GM20431 (cell line): ENCODE results near the gene DCDC2B.

ENCODE experiments used
- in situ Hi-C: fragments of 300-500 bp; cut with MseI, MboI; formaldehyde crosslinking; loops from one replicate; pipeline ENCODE4 v1.15.0; 2020; ENCODE audit warnings: low sequenced_read_pairs; ENCODE audit not compliant: unreplicated experiment

Gene DCDC2B

DNA sequence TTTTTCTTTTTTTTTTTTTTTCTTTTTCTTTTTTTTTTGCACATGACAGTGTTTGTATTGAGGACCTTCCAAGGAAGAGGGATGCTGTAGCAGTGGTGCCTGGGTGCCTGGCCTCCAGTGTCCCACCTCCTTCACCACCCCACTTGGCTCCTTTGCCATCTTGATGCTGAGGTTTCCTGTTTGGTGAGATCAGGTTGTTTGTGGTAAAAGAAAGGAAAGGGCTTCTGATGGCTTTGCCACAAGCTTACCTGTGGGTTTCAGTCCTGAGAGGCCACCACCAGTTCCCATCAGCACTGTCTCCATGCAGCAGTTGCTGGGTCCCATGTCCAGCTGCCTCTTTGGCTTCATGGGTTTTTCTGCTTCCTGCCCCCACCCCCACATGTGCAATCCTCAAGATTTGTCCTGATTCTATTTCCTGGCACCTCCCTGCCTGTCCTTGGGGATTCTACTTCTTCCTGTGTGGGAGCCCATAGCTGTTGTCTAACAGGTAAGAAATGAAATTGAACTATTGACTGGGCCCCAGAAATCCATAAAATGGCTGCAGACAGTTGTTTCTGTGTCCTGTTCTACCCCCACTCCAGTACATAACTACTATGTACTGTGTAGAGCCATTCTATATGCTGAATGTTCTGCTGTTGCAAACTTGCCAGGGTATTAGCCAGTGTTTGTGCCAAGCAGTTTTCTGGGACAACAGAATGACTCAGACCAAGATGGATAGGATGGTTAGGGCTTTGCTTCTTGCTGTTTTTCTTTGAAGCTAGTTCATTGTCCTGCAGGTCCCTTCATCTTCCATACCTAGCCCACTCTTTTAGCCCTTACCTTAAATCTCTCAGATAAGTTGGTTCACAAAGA, 12.7 kb upstream of the DCDC2B start:
- in situ Hi-C loops, result no loop called here

DNA sequence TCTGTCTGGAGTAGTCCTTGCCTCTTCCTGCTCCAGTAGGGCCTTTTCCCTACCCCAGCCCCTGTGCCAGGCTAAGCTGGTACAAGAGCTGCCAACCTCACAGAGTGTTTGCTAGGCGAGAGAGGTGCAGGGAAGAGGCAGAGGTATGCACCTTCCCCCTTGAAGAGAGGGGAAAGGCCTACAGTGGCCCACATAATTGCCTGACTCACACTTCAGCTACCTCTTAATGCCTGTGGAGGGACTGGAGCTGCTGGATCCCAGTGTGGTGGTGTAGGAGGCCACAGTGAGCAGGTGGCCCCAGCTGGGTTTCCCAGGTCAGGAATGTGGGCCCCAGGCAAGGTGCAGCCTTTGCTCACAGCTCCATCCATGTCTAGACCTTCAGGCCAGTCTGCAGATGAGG, 11.8 kb upstream of the DCDC2B start:
- in situ Hi-C loops, result no loop called here

DNA sequence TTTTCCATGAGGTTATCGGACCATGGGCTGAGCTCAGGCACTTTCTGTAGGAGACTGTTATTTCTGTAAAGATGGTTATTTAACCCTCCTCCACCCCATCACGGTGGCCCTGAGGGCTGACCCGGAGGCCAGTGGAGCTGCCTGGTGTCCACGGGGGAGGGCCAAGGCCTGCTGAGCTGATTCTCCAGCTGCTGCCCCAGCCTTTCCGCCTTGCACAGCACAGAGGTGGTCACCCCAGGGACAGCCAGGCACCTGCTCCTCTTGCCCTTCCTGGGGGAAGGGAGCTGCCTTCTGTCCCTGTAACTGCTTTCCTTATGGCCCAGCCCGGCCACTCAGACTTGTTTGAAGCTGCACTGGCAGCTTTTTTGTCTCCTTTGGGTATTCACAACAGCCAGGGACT, 11.1 kb upstream of the DCDC2B start:
- in situ Hi-C loops, result no loop called here

DNA sequence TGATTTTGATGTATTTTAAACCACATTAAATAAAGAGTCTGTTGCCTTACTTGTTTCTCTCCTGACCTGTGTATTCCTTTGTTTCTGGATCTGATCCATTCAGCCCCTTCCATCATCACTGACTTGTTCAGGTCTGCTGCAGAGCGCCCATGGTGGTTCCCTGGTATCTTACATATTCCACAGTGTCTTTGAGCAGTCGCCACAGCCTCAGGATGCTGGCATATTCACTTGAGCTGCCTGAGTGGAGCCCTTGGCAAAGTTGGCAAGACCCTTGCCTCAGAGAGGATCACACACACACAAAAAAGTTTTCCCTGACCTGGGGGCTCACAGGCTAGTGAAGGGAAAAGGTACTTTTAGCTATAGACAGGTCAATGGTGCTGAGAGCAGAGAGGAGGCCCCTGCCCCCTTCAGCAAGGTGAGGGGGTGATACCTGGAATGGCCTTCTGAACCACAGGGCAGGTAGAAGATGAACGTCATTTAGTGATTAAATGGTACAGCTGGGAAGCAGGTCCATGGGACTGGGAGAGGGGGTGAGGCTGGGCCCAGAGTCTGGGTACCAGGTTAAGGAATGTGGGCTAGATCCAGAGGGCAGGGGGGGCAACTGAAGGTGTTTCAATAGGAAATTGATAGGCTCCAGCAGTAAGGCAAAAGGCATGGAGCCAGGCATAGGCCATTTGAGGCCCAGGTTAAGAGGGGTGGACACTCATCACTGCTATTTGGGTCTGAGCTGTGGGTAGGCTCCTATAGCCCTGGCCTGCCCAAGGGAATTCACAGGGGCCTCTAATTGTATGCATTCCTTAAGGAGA, 10.4 kb upstream of the DCDC2B start:
- in situ Hi-C loops, result no loop called here

DNA sequence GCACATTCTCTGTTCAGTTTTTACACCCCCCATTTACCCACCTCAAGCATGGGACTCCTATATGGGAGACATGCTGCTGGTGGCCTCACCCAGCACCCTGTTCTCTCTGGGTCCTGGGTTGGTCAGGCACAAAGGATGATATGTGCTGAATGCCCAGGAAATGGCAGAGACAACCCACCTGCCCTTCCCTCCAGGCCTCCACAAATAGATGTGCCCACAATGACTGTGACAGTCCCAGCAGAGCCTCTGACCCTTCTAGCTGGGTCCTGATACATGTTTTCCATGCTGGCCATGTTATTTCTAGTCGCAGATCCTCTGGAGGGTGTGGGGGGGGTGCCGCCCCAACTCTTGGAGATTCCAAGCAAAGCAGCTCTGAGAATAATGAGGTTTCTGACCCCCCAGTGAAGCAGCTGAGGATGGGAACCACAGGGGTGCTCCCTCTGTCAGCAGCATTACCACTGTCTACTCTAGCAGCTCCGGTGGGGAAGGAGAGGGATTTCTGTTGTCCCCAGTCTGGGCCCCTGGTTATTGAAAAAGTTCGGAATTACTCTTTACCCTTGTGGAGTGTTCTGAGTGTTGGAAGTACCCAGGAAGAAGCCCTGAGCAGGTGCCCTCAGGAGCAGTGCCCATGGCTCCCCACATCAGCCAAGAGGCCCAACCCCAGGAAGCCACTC, 9.7 kb upstream of the DCDC2B start:
- in situ Hi-C loops, result no loop called here

DNA sequence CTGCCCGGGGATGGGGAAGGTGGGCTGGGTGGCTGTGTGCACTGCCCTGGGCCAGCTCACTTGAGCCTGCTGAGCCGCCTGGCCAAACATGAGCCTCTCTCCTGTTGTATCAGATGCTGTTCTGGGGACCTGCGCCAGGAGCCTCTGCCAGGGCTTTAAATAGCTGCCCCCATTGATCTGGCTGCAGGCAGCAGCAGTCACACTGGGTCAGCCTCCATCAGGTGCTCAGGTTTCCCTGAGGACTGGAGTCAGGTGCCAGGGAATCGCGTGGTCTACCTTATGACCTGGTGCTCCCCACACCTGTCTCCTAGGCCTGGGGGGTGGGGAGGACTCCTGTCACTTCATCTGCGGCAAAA, 9.2 kb upstream of the DCDC2B start:
- in situ Hi-C loops, result no loop called here

DNA sequence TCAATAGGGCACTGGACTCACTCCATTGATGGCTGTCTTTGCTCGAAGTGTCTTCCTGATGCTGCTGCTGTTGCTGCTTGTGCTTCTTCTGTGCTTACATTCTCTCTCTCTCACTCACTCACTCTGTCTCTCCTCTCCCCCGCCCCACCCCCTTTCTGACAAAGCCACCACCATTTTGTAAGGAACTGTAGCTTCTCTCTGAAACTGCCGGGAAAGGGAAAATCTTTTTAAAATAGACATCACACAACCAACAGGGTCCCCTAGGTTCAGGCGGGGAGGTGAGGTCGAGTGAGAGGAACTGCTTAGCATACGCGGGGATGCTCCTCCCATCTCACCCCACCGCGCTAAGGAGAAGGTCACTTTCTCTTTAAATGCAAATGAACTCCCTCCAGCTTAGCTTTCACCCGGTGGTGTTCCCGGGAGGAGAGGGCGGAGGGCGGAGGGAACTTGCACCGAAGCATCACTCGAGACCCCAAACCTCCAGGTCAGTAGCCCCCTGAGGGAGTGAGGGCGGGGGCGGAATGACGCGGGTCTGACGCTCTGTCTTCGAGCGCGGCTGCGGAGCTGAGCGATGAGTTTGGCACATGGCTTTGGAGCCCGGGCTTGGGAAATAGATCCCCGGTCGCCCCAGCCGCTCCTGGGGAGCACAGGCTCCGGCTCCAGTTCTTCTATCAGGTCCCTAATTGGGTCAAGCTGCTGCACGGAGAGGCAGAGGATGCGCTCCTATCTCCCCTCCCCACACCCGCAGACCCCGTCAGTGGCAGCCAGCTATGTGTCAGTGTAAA, 8.5 kb upstream of the DCDC2B start, which contains the start of gene CCDC28B:
TSS of gene CCDC28B (plus strand) at position 370 of the 785 bp plus-strand sequence. CDS start 1,341 bp downstream, outside the sequence.
- in situ Hi-C loops, result no loop called here

DNA sequence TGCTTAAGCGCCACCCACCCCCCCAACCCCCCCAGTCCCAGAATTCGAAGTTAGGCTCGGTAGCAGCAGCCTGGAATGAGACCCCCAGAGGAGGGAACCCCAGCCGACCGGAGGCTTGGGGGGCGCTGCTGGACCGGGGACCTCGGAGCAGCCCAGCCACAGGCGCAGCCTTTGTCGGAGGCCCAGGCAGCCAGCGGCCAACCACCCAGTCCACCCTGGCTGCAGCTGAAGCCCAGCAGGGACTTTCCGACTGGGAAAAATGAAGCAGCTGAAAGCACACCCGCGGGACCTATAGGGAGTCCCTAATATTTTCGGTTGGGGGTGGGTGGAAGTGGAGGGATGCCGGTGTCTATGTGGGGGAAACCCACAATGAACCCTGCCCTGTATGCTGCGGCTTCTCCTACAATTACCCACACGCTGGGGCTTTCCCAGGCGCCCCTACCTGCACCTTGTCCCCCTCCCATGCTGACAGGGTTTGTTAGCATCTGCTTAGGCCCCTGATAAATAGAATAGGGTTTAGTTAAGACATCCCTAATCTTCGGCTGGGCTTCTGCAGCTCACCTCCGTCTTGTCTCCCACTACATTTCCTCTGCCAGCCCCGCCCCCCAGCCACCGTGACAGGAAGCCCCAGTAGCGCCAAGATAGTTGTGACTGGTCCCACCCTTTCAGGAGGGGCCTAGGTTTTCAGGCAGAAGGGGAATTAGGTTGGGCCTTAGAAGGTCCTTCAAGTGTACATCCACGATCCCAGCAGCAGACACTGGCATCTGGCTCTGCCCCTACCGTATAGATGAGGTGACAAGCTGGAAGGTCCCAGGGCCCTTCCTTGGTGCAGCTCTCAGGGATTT, 7.7 kb upstream of the DCDC2B start:
- in situ Hi-C loops, result no loop called here

DNA sequence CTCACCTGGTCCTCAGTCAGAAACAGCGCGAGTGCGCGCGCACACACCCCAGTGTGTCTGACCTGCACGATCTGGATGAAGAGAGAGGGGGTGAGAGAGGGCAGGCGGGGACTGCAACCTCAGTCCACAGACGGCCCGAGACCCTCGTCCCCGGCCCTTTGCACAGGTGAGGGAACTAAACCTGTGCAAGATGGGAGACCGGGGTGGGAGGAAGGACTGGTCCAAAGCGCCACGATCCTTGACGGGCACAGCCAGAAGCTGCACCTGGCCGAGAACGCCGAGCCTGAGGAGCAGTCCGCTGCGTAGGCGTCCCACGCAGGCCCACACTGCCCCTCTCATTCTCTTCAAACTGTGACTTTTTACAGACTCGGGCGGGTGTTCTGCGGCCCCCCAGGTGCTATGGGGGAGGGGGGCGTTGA, 3.9 kb upstream of the DCDC2B start:
- in situ Hi-C loops, result no loop called here

DNA sequence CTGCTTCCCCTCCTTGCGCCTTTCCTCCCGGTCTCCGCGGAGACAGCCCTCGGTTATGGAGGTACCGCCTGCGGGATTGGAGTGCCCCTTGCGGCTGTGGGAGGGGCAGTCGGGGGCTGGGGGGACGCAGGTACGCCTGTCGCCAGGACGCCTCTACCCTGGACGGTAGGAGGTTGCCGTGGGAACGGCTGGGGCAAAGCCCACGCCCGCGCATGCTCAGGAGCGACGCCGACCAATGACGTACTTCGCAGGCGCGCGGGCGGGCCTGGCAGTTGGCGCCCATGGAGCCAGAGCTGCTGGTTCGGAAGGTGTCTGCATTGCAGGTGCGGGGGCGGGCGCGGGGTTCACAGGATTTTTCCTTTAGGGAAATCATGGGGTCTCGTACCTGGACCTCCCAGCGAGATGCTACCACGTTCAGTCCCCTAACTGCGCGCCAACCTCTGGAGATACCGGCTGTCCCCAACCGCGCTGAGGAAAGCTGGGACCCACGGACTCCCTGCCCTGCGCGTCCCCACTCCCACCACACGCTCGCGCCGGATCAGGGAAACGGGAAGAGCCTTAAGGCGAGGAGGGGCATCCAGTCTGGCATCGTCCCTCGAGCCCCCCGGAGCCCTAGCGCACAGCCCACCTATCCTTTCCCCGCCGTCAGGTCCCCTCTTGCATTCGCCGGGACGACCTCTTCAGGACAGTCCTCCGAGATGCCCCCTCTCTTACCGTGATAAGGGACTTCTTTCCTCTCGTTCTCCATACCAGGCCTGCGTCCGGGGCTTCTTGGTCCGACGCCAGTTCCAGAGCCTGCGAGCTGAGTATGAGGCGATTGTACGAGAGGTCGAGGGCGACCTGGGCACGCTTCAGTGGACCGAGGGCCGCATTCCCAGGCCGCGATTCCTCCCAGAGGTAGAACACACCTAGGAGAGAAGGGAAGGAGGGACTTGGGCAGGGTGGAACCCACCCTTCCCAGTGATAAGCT, 3.2 kb upstream of the DCDC2B start, which contains the start of gene IQCC:
TSS of gene IQCC (plus strand) at position 271 of the 970 bp plus-strand sequence. CDS start at position 282, 11 bp downstream.
- in situ Hi-C loops, result no loop called here

DNA sequence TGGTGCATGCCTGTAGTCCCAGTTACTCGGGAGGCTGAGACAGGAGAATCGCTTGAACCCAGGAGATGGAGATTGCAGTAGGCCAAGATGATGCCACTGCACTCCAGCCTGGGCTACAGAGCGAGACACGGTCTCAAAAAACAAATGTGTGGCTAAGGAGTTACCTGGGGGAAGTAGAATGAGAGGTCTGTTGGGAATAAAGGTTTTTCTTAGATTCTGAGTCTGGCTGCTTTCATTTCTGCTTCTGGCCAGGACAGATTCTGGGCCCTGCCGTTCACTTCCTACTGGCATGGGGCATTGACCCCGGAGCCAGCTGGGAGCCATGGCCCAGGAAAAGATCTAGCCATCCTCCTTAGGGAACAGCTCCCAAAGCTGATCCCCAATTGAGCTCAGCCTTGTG, 420 bp upstream of the DCDC2B start:
- in situ Hi-C loops, result no loop called here

DNA sequence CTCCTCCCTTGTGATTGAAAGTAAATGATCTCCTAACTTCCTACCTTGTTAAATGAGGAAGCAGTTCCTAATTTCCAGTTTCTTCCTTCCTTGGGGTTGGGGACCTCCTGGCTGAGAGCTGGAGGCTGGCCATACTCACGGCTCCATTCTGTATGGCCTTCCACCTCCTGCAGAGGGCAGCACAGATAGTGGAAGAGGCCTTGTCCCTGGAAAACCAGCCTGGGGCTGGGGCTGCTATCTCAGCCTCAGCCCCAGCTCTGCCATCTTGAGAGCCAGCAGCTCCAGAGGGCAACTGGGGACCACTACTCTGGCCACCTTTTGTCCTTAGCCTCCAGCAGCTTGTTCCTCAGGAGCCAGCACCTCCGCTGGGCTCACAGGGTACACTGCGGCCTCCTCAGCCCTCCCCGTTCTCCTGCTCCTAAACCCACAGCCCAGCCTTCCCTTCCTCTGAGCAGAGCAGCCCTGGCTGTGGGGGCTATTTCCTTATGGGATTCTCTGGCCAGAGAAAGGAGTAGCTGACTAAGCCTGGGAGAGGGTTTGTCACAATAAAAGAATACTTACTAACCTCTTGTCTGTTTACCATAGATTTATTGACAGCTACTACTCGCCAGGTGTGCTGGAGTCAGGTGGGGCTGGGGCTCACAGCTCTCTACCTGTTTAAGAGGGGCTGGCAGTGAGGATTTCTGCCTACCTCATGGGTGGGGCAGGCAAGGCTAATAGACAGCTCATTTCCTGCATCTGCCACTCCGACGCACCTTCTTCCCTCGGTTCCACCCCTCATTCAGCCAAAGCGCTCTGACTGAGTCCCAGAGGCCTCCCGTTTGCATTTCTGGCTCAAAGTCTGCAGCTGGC, 7.0 kb downstream of the DCDC2B start:
- in situ Hi-C loops, result loop anchor here (10.0 kb wide), 1 partner anchor 199 kb away; no protein-coding TSS in a partner anchor

DNA sequence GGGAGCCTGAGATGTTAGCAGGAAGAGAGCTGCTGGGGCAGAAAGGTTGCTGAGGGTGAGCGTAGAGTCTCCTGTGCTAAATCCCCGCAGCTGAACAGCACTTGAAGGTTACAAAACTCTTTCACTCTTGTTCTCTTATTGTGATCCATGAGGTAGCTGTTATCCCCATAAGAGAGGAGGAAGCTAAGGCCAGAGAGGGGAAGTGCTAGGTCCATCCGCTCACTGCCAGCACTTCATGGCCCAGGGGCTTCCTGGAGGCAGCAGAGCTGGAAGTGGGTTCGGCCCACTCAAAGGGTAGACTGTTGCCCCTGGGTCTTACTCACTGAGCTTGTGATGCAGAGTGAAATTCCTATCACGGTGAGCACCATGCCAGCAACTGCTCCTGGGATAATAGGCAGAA, 7.7 kb downstream of the DCDC2B start:
- in situ Hi-C loops, result loop anchor here (10.0 kb wide), 1 partner anchor 198 kb away; no protein-coding TSS in a partner anchor

DNA sequence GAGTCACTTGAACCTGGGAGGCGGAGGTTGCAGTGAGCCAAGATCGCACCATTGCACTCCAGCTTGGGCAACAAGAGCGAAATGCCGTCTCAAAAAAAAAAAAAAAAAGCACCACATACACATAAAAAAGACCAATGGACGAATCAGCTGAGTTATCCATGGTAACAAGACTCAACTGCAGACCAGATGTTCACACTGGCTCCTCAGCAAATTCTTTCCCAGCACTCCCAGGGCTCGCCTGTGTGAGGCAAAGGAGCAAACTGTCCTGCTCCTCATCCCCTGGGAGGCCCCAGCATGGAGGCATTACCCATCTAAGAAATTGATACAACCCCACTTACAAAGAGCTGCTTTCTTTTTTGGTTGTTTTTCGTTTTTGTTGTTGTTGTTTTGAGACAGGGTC, 10.1 kb downstream of the DCDC2B start:
- in situ Hi-C loops, result loop anchor here (10.0 kb wide), 1 partner anchor 196 kb away; no protein-coding TSS in a partner anchor

DNA sequence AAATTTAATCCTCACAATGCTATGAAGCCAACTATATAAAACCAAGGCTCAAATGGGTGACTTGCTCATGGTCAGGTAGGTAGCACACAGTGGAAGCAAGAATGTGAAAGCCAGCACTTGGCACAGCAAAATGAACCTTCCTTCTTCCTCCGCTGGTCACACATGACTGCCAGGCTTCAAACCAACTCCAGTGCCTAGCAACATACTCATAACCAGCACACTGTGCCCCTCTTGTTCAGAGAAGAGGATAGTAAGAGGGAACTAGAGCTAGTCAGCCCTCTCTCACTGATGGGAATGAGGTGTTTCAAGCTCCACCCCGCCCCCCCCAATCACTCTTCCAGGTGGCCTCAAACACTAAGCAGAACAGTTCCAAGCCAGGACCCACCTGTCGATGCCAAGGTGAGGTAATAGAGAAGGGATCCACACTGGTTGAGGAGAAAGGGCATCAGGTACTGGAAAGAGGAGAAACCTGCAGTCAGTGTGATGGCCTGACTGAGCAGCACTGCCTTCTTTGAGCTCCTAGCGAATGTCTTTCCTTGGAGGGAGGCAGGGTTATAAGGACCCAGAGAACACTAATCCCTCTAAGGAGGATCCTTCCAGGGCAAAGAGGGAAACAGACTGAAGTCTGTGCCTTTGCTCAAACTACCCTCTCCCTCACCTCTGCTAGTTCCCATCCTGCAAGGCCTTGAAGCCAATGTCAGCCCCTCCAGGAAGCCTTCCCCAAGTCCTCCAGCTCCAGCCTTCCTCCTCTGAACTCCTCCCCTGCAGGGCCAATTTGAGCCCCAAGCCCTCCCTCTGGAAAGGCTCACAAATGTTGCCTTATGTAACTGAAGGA, 12.1 kb downstream of the DCDC2B start:
- in situ Hi-C loops, result no loop called here

DNA sequence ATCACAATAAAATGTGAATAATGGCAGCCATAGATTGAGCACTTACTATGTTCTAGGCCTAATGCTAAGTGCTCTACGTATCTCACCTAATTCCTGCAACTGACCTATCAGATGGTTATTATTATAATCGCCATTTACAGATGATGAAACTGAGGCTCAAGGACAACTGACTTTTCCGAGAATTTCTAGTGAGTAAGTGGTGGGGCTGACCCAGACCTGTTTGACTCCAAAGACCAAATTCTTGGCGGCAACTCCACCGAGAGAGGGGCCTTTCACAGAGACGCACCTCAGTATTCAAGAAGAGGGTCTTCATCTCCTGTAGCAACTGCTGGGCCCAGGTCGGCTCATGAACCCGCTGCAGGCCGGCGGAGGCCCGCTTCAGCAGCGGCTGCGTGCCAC, 12.7 kb downstream of the DCDC2B start:
- in situ Hi-C loops, result no loop called here
